ENCODE data around the gene SLC22A23. TPM values are rescaled to one million over a fixed set of nuclear protein-coding genes. Genes with fewer than 3 reads are reported as not detected.

Gene SLC22A23
- total and polyA plus RNA-seq, 4 donors, result 4.9 to 45.4 (median 19.7) TPM

DNA sequence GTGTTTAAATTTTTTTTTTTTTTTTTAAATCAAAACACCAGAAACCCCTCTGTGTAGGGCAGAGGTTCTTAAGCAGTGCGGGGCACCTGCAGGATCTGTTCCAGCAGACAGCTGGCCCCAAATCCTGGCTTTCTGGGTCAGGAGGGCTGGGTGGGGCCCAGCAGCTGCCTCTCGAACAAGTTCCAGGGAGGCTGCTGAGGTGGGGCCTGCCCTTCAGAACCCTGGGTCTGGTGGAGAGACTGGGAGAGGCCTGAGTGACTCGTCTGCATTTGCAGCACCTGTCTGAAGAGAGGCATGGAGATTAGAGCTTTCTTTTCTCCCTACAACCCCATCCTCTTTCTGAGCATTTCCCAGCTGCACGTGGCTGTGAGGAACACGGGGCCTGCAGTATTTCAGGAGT, 189.7 kb downstream of the SLC22A23 start (continued):
- TF ChIP-seq HNF4G (IDR thresholded peaks at IDR 0.05), result no peak
- TF ChIP-seq FOXA1 (IDR thresholded peaks at IDR 0.05), result no peak
- no peak for TF ChIP-seq GABPA (IDR thresholded peaks at IDR 0.05 in 1 of 2, conservative IDR thresholded peaks at IDR 0.05 in 1 of 2)
- no peak for TF ChIP-seq HNF4A (conservative IDR thresholded peaks at IDR 0.05)
- TF ChIP-seq RAD21 (IDR thresholded peaks at IDR 0.05), result no peak
- TF ChIP-seq, protein P1, sequence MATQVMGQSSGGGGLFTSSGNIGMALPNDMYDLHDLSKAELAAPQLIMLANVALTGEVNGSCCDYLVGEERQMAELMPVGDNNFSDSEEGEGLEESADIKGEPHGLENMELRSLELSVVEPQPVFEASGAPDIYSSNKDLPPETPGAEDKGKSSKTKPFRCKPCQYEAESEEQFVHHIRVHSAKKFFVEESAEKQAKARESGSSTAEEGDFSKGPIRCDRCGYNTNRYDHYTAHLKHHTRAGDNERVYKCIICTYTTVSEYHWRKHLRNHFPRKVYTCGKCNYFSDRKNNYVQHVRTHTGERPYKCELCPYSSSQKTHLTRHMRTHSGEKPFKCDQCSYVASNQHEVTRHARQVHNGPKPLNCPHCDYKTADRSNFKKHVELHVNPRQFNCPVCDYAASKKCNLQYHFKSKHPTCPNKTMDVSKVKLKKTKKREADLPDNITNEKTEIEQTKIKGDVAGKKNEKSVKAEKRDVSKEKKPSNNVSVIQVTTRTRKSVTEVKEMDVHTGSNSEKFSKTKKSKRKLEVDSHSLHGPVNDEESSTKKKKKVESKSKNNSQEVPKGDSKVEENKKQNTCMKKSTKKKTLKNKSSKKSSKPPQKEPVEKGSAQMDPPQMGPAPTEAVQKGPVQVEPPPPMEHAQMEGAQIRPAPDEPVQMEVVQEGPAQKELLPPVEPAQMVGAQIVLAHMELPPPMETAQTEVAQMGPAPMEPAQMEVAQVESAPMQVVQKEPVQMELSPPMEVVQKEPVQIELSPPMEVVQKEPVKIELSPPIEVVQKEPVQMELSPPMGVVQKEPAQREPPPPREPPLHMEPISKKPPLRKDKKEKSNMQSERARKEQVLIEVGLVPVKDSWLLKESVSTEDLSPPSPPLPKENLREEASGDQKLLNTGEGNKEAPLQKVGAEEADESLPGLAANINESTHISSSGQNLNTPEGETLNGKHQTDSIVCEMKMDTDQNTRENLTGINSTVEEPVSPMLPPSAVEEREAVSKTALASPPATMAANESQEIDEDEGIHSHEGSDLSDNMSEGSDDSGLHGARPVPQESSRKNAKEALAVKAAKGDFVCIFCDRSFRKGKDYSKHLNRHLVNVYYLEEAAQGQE (IDR thresholded peaks at IDR 0.05), result no peak

DNA sequence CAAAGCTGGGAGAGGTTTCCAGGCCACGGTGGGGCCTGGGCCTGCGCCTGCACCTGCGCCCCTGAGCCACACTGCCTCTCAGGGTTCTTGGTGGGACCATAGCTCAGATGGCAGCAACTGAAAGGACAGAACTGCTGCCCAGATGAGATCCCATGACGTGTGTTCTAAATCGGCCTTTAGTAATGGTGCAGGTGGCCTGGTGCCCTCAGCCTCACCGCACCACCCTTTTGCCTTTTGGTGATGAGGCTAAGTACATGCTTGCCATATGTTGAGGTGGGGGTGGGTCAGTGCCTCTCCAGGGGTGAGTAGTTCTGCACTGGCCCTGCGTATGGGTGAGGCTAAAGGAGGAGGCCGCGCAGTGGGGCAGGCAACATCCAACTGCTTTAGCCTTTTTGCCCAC, 190.7 kb downstream of the SLC22A23 start:
- no peak overlapping the region for H3K27ac ChIP-seq (ENCODE audit: low read depth in 1 of 2, low read length in 2 of 2)
- H3K9me3 ChIP-seq (ENCODE audit: control insufficient read depth in 4 of 4, low read length in 3 of 4), result no peaks in the 10 kb centered on the region
- H3K4me3 ChIP-seq (ENCODE audit: low read depth in 1 of 3, low read length in 3 of 3), result no peak overlapping the region
- peaks cover 0 to 15% (median 4%) of the 10 kb centered on the region in 4 donors for H3K36me3 ChIP-seq (ENCODE audit: control insufficient read depth in 4 of 4, insufficient read depth in 3 of 4, low read depth in 1 of 4, low read length in 3 of 4)
- no peaks in the 10 kb centered on the region for H3K27me3 ChIP-seq (ENCODE audit: control insufficient read depth in 4 of 4, insufficient read depth in 4 of 4, low read length in 3 of 4)
- no peak for DNase-seq (ENCODE audit: low spot score)
- TF ChIP-seq, protein P1 (IDR thresholded peaks at IDR 0.05), result no peak
- TF ChIP-seq, protein P2, sequence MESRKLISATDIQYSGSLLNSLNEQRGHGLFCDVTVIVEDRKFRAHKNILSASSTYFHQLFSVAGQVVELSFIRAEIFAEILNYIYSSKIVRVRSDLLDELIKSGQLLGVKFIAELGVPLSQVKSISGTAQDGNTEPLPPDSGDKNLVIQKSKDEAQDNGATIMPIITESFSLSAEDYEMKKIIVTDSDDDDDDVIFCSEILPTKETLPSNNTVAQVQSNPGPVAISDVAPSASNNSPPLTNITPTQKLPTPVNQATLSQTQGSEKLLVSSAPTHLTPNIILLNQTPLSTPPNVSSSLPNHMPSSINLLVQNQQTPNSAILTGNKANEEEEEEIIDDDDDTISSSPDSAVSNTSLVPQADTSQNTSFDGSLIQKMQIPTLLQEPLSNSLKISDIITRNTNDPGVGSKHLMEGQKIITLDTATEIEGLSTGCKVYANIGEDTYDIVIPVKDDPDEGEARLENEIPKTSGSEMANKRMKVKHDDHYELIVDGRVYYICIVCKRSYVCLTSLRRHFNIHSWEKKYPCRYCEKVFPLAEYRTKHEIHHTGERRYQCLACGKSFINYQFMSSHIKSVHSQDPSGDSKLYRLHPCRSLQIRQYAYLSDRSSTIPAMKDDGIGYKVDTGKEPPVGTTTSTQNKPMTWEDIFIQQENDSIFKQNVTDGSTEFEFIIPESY (IDR thresholded peaks at IDR 0.05), result no peak
- TF ChIP-seq, protein P3, sequence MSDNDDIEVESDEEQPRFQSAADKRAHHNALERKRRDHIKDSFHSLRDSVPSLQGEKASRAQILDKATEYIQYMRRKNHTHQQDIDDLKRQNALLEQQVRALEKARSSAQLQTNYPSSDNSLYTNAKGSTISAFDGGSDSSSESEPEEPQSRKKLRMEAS (IDR thresholded peaks at IDR 0.05), result no peak
- TF ChIP-seq FOXA1 (IDR thresholded peaks at IDR 0.05) (no peak), RAD21 (IDR thresholded peaks at IDR 0.05) (no peak), NR2F2 (IDR thresholded peaks at IDR 0.05) (no peak)
- H3K9ac ChIP-seq (ENCODE audit: low read depth in 1 of 2, low read length in 2 of 2), result no peak overlapping the region
- H3K4me1 ChIP-seq (ENCODE audit: control insufficient read depth in 4 of 4, insufficient read depth in 4 of 4, low read length in 3 of 4), result peaks cover 4 to 36% (median 24%) of the 10 kb centered on the region in 4 donors
- WGBS, result 55% methylated on average over 9 of the region's 9 CpGs

DNA sequence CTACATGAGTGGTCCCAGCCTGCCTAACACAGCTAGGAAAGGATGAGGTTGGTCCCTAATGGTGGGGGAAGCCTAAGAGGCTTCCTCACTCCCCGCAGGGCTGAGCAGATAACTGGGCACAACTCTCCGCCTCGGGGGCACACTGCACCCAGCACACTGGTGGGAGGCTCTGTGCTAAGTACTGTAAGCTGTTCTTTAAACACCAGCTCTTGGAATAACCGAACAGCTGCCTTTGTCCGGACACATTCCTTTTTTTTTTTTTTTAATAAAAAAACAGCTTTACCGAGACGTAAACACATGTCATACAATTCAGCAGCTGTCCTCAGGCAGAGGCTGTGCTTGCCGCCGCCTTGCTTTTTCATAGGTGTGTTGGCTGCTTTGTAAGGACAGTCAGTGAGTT, 191.2 kb downstream of the SLC22A23 start:
- WGBS, result 75% methylated on average over 9 of the region's 9 CpGs
- peaks cover 0 to 13% (median 4%) of the 10 kb centered on the region in 4 donors for H3K36me3 ChIP-seq (ENCODE audit: control insufficient read depth in 4 of 4, insufficient read depth in 3 of 4, low read depth in 1 of 4, low read length in 3 of 4)
- no peaks in the 10 kb centered on the region for H3K9me3 ChIP-seq (ENCODE audit: control insufficient read depth in 4 of 4, low read length in 3 of 4)
- no peak overlapping the region for H3K4me3 ChIP-seq (ENCODE audit: low read depth in 1 of 3, low read length in 3 of 3)
- H3K27ac ChIP-seq (ENCODE audit: low read depth in 1 of 2, low read length in 2 of 2), result no peak overlapping the region
- DNase-seq (ENCODE audit: low spot score), result no peak
- H3K9ac ChIP-seq (ENCODE audit: low read depth in 1 of 2, low read length in 2 of 2), result no peak overlapping the region
- H3K4me1 ChIP-seq (ENCODE audit: control insufficient read depth in 4 of 4, insufficient read depth in 4 of 4, low read length in 3 of 4), result peaks cover 8 to 41% (median 29%) of the 10 kb centered on the region in 4 donors
- TF ChIP-seq HNF4G (IDR thresholded peaks at IDR 0.05) (no peak), GABPA (IDR thresholded peaks at IDR 0.05 in 1 of 2, conservative IDR thresholded peaks at IDR 0.05 in 1 of 2) (no peak), JUND (IDR thresholded peaks at IDR 0.05) (no peak)
- TF ChIP-seq, protein P2 (IDR thresholded peaks at IDR 0.05), result no peak
- TF ChIP-seq, protein P4, sequence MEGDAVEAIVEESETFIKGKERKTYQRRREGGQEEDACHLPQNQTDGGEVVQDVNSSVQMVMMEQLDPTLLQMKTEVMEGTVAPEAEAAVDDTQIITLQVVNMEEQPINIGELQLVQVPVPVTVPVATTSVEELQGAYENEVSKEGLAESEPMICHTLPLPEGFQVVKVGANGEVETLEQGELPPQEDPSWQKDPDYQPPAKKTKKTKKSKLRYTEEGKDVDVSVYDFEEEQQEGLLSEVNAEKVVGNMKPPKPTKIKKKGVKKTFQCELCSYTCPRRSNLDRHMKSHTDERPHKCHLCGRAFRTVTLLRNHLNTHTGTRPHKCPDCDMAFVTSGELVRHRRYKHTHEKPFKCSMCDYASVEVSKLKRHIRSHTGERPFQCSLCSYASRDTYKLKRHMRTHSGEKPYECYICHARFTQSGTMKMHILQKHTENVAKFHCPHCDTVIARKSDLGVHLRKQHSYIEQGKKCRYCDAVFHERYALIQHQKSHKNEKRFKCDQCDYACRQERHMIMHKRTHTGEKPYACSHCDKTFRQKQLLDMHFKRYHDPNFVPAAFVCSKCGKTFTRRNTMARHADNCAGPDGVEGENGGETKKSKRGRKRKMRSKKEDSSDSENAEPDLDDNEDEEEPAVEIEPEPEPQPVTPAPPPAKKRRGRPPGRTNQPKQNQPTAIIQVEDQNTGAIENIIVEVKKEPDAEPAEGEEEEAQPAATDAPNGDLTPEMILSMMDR (IDR thresholded peaks at IDR 0.05; ENCODE audit: low read depth, low read length, missing input control), result no peak
- H3K27me3 ChIP-seq (ENCODE audit: control insufficient read depth in 4 of 4, insufficient read depth in 4 of 4, low read length in 3 of 4), result no peaks in the 10 kb centered on the region
